ENCODE results near the gene LDAF1.
A peak's percentile ranks its signal among the peaks of the same experiment; 100 is the strongest.
"Not testable (repeated sequence)": the region's sequence is repeated elsewhere in the genome, so short reads cannot be mapped to it uniquely, and the experiment has no call there.

The LDAF1 gene

DNA sequence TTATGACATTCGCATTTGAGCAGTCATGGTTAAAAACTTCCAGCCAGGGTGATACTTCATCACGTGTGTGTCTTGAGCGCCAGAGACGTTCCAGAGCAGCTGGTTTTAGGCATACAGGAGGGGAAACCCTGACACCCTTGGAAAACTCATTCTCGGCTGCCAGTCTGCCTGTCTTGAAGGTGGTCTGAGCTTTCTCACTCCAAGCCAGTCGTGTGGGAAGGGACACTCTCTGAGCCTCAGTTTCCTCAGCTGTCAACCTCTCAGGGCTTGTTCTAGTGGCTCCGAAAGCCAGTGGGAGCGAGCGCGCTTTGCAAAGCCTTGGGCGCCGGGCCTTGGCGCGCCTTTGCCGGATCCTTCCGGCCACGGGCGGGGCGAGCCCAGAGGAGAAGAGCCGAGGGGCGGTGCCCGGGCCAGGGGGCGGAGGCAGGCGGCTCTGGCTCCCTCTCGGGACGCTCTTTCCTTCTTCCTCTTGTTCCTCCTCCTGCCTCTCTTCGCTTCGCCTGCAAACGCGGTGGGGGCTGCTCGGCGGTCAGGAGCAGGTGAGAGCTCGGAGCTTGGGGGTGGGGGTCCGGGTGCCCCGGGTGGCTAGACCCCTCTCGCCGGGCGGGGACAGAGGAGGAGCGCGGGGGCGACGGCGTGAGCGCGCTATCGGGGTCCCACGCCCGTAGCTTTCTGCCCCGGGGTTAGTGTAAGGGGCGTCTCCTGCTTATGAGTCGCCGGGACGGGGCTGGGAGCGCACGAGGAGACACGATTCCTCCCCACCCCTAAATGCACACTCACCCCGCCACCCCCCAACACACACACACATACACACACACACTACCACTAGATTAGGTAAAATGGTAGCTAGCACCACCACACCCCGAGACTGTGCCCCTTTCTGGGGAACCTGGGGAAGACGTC is at the start of gene LDAF1:
Gene LDAF1, plus strand, starts transcription at position 467 of the 903 bp plus-strand sequence. CDS start 2,509 bp downstream, outside the sequence.
- DNase-seq, result no peak

DNA sequence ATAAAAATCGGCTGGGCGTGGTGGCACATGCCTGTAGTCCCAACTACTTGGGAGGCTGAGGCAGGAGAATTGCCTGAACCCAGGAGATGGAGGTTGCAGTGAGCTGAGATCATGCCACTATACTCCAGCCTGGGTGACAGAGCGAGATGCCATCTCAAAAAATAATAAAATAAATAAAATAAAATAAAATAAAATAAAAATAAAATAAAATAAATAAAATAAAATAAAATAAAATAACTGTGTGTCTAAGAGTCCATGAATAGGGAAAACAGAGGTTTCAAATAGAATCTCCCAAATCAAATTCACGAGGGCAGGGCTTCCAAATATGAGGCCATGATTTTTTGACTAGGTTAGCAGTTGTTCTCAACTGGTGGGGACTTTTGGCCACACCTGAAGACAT is 42.9 kb upstream of the LDAF1 start:
- DNase-seq, result not testable (repeated sequence)

GRCh38 chr16:21116148-21116693 is 42.3 kb upstream of the LDAF1 start:
- no peak for DNase-seq

- DNase-seq, result no peak
Observed at GRCh38 chr16:21117567-21117966, 40.9 kb upstream of the LDAF1 start.

DNA sequence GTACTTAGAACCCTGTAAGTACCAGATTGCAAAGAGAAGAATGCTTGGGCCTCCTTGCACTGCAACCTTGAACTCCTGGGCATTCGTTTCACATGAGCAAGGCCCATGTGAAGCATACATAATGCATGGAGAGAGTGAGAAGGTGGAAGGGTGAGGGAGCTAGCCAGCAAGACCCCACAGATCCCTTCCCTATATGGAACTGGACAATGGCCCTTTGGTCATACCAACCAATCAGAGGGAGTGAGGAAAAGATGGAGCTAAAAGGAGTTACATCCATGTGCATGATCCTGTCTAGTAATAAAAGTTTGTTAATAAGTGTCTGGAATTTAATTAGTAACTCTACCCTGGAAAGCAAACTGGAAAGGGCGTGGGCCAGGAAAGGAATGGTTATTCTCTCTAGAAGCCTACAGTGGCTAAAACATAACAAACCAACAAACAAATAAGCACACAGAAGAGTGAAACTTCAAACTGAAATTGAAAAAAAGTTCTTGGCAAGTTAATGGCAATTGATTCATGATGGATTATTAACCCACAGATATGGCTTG is 37.4 kb upstream of the LDAF1 start:
- DNase-seq, result no peak

GRCh38 chr16:21125191-21125590 is 33.3 kb upstream of the LDAF1 start:
- DNase-seq, result no peak

- no peak for DNase-seq
Observed at GRCh38 chr16:21126518-21126917, 32.0 kb upstream of the LDAF1 start.

- no peak for DNase-seq
Observed at GRCh38 chr16:21128991-21129390, 29.5 kb upstream of the LDAF1 start.

DNA sequence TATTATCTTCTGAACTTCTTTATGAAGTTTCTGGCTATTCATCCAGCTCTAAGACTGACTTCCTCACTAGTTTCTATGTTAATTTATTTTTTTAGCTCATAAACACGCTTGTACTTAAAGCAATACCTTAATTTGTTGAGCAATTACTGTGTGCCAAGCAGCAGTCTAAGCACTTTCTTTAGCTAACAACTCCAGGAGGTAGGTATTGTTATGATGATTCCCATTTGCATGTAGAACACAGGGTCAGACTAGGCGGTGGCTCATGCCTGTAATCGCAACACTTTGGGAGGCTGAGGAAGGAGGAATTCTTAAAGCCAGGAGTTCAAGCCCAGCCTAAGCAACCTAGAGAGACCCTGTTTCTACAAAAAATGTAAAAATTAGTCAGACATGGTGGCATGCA is 27.7 kb upstream of the LDAF1 start:
- no peak for DNase-seq

- DNase-seq, result no peak
Observed at GRCh38 chr16:21134053-21134452, 24.4 kb upstream of the LDAF1 start.

GRCh38 chr16:21145738-21146137 is 12.7 kb upstream of the LDAF1 start:
- DNase-seq, result no peak

GRCh38 chr16:21150375-21151001 is 8.0 kb upstream of the LDAF1 start, which contains the start of gene DNAH3:
Gene DNAH3, minus strand, starts transcription at chr16:21150846. Its CDS starts 527 bp downstream, at chr16:21150319.
- DNase-seq, result peak; percentile 38

DNA sequence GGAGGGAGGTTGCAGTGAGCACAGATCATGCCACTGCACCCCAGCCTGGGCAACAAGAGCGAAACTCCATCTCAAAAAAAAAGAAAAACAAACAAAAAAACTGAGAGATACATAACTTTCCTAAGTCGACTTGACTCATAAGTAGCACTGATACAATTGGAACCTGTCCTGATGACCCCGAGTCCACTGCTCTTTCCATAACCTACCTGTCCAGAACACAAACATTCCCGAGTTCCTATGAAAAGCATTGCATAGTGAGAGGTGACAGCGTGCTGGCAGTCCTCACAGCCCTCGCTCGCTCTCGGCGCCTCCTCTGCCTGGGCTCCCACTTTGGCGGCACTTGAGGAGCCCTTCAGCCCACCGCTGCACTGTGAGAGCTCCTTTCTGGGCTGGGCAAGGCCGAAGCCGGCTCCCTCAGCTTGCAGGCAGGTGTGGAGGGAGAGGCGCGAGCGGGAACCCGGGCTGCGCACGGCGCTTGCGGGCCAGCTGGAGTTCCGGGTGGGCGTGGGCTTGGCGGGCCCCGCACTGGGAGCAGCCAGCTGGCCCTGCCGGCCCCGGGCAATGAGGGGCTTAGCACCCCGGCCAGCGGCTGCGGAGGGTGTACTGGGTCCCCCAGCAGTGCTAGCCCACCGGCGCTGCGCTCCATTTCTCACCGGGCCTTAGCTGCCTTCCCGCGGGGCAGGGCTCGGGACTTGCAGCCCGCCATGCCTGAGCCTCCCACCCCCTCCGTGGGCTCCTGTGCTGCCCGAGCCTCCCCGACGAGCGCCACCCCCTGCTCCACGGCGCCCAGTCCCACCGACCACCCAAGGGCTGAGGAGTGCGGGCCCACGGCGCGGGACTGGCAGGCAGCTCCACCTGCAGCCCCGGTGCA is 6.1 kb upstream of the LDAF1 start:
- not testable (repeated sequence) for DNase-seq

GRCh38 chr16:21153124-21153729 is 5.2 kb upstream of the LDAF1 start:
- DNase-seq, result not testable (repeated sequence)

DNA sequence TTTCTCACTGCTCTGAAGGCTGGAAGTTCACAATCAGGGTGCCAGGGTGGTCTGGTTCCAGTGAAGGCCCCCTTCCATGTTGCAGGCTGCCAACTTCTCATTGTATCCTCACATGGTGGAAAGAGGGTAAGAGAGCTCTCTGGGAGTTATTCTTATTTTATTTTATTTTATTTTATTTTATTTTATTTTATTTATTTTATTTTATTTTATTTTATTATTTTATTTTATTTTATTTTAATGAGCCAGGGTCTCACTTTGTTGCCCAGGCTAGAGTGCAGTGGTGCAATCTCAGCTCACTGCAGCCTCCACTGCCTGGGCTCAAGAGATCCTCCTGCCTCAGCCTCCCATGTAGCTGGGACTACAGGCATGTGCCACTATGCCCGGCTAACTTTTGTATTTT is 2.5 kb upstream of the LDAF1 start:
- DNase-seq, result not testable (repeated sequence)

- peak; percentile 21 for DNase-seq
Observed at GRCh38 chr16:21156767-21157467, 1.6 kb upstream of the LDAF1 start.

DNA sequence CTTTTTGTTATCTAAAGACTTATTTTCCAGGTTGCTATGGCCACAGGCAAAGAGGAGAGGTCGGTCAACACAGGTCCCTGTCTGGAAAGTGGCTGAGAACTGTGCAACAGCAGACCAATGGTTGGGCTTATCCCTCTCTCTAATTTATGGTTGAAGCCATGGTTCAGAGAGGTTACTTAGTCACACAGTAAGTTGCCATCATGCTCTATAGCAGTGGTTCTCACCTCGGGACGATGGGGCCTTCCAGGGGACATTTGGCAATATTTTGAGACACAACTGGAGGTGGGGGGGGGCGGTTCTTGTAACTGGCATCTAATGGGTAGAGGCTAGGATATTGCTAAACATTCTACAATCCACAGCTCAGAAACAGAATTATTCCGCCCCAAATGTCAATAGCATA is 842 bp upstream of the LDAF1 start:
- DNase-seq, result no peak

- DNase-seq, result no peak
Observed at GRCh38 chr16:21159281-21159951, 942 bp downstream of the LDAF1 start.

GRCh38 chr16:21160276-21160675 is 1.8 kb downstream of the LDAF1 start:
- DNase-seq, result no peak

- no peak for DNase-seq
Observed at GRCh38 chr16:21161211-21161610, 2.7 kb downstream of the LDAF1 start.

- no peak for DNase-seq
Observed at GRCh38 chr16:21162661-21163151, 4.2 kb downstream of the LDAF1 start.
